Type B pancreatic cell (in vitro differentiated cells): ENCODE results near the gene GSTA2. TPM values are rescaled to one million over a fixed set of nuclear protein-coding genes. Genes with fewer than 3 reads are reported as not detected.
"Not testable (repeated sequence)": the region's sequence is repeated elsewhere in the genome, so short reads cannot be mapped to it uniquely, and the experiment has no call there.

ENCODE experiments used
- DNase-seq: peaks from one replicate; pipeline ENCODE4 v3.0.0; 2021; ENCODE audit warnings: mixed read lengths; ENCODE audit not compliant: unreplicated experiment; ENCODE audit errors: extremely low spot score
- H3K27ac Mint-ChIP-seq: 2 replicates; pipeline ENCODE4 v1.8.0; 2021; ENCODE audit warnings: mild to moderate bottlenecking, mixed read lengths
- H3K27me3 Mint-ChIP-seq: 2 replicates; pipeline ENCODE4 v1.8.0; 2021; ENCODE audit warnings: mixed read lengths
- H3K36me3 Mint-ChIP-seq: 2 replicates; pipeline ENCODE4 v1.8.0; 2021; ENCODE audit warnings: mixed read lengths
- H3K4me1 Mint-ChIP-seq: one replicate; pipeline ENCODE4 v1.8.0; 2021; ENCODE audit warnings: mixed read lengths; ENCODE audit not compliant: unreplicated experiment
- H3K4me3 Mint-ChIP-seq: 2 replicates; pipeline ENCODE4 v1.8.0; 2021; ENCODE audit warnings: mild to moderate bottlenecking, mixed read lengths
- H3K9me3 Mint-ChIP-seq: 2 replicates; pipeline ENCODE4 v1.8.0; 2021; ENCODE audit warnings: mixed read lengths
- CTCF ChIP-seq: fragments of 200-600 bp; sonication (generic); conservative IDR thresholded peaks from 2 replicates; pipeline ENCODE4 v1.5.0; 2021; ENCODE audit warnings: antibody characterized with exemption, mild to moderate bottlenecking
- total RNA-seq: library from RNA; stranded (reverse); gene quantifications from 2 replicates; pipeline ENCODE4 v1.2.1, GENCODE V29; 2021; ENCODE audit warnings: low replicate concordance

The GSTA2 gene
- total RNA-seq, 1 donor from 2014 or later, result 20.7 TPM

DNA sequence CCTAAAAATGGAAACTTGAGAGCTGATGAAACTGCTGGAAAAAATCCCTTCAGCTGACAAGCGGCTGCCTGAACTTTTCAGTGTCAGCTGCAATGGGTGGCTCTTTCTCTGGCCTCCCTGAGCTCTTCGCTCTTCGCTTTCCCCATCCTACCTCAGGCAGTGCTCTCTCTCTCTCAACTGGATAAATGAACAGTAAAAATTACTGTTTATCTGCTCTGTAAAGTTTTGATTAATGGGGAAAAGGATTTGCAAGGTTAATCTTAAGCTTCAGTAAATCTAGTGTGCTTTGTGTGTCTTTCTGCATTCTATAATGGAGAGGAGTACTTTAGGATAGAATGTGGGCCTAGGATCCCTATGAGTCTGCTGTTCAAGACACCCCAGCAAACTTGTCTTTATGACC is 57.3 kb downstream of the GSTA2 start:
- no peak for TF ChIP-seq CTCF
- Mint-ChIP-seq H3K27ac (no peak overlapping the region), H3K4me3 (no peak overlapping the region), H3K9me3 (no peaks in the 10 kb centered on the region), H3K4me1 (no peaks in the 10 kb centered on the region), H3K27me3 (peaks cover 2% of the 10 kb centered on the region), H3K36me3 (no peaks in the 10 kb centered on the region)
- DNase-seq, result no peak

DNA sequence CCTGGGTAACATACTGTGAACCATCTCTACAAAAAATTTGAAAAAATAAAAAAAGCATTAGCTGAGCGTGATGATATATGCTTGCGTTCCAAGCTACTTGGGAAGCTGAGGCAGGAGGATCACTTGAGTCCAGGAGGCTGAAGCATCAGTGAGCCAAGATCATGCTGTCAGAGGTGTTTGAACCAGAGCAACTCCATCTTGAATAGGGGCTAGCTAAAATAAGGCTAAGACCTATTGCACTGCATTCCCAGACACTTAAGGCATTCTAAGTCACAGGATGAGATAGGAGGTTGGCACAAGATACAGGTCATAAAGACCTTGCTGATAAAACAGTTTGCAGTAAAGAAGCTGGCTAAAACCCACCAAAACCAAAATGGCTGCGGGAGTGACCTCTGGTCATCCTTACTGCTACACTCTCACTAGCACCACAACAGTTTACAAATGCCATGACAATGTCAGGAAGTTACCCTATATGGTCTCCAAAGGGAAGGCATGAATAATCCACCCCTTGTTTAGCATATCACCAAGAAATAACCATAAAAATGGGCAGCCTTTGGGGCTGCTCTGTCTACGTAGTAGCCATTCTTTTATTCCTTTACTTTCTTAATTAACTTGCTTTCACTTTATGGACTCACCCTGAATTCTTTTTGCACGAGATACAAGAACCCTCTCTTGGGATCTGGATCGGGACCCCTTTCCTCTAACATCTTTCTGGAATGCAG is 58.3 kb downstream of the GSTA2 start:
- not testable (repeated sequence) for H3K36me3 Mint-ChIP-seq, DNase-seq, H3K27ac Mint-ChIP-seq, H3K4me3 Mint-ChIP-seq, H3K4me1 Mint-ChIP-seq, H3K9me3 Mint-ChIP-seq, H3K27me3 Mint-ChIP-seq

GRCh38 chr6:52704060-52704459 is 59.2 kb downstream of the GSTA2 start:
- H3K4me3 Mint-ChIP-seq, result no peak overlapping the region
- no peaks in the 10 kb centered on the region for H3K9me3 Mint-ChIP-seq
- peaks cover 2% of the 10 kb centered on the region for H3K27me3 Mint-ChIP-seq
- no peaks in the 10 kb centered on the region for H3K36me3 Mint-ChIP-seq
- no peak overlapping the region for H3K27ac Mint-ChIP-seq
- no peaks in the 10 kb centered on the region for H3K4me1 Mint-ChIP-seq
- TF ChIP-seq CTCF, result no peak
- no peak for DNase-seq

Other genes with a start within 250 kb of the GSTA2 start
- 17.3 and 23.0 TPM in 2 replicates for gene TRAM2, start 186.4 kb downstream of the GSTA2 start, total RNA-seq
- gene TMEM14A, start 92.4 kb downstream of the GSTA2 start, total RNA-seq, result 37.3 and 39.0 TPM in 2 replicates
- gene GSTA1, start 40.3 kb upstream of the GSTA2 start, total RNA-seq, result 175 and 247 TPM in 2 replicates
- not detected in 2 replicates for gene GSTA5, start 77.3 kb upstream of the GSTA2 start, total RNA-seq
- not detected in 2 replicates for gene GSTA3, start 146.2 kb upstream of the GSTA2 start, total RNA-seq
- gene GSTA4, start 231.8 kb upstream of the GSTA2 start, total RNA-seq, result 51.0 and 72.9 TPM in 2 replicates